HK-2 (cell line): ENCODE results near the gene GTF3C5.

Source experiments
- DNase-seq: peaks from one replicate; pipeline ENCODE4 v3.0.0-alpha.2; 2018; ENCODE audit not compliant: unreplicated experiment

The GTF3C5 gene

GRCh38 chr9:133107245-133107722 lies 76.5 kb downstream of the GTF3C5 start:
- no peak for DNase-seq
